Prostate gland (tissue), 2 donors: ENCODE data around the gene KCNE3. TPM values are rescaled to one million over a fixed set of nuclear protein-coding genes. Genes with fewer than 3 reads are reported as not detected.
"Not testable (repeated sequence)": the region's sequence is repeated elsewhere in the genome, so short reads cannot be mapped to it uniquely, and the experiment has no call there.

Source experiments
- DNase-seq: peaks from one replicate; pipeline ENCODE4 v3.0.0-alpha.2; 2019; ENCODE audit warnings: low spot score
- H3K27ac ChIP-seq, 2 donors: fragments of 200-600 bp; sonication (generic); 2 replicates each; pipeline ENCODE4 v1.5.1; 2017 to 2019
- H3K27me3 ChIP-seq: fragments of 200-600 bp; sonication (generic); replicated peaks from 2 replicates; pipeline ENCODE4 v1.5.1; 2019; ENCODE audit not compliant: insufficient read depth
- H3K36me3 ChIP-seq, 2 donors: fragments of 200-600 bp; sonication (generic); 1 replicate in 1 of 2; 2 replicates in 1 of 2; pipeline versions ENCODE4 v1.5.1 to v1.8.1; 2017 to 2019
- H3K4me1 ChIP-seq: fragments of 200-600 bp; sonication (generic); replicated peaks from 2 replicates; pipeline ENCODE4 v1.5.1; 2019
- H3K4me3 ChIP-seq, 2 donors: fragments of 200-600 bp; sonication (generic); 2 replicates each; pipeline ENCODE4 v1.5.1; 2017 to 2019
- H3K9me3 ChIP-seq: fragments of 200-600 bp; sonication (generic); 2 replicates; pipeline ENCODE4 v1.5.1; 2017
- CTCF ChIP-seq, 4 experiments: fragments of 200-600 bp in 2 of 4; fragments of 450-650 bp in 2 of 4; sonication (generic) in 2 of 4; IDR thresholded peaks; 1 replicate in 3 of 4; 2 replicates in 1 of 4; pipeline ENCODE4 v1.5.1; 2016 to 2019; ENCODE audit warnings: antibody characterized with exemption in 4 of 4, mild to moderate bottlenecking in 2 of 4, moderate library complexity in 2 of 4
- POLR2A ChIP-seq: fragments of 450-650 bp; IDR thresholded peaks from one replicate; pipeline ENCODE4 v1.6.1; 2016; ENCODE audit warnings: antibody characterized with exemption, mild to moderate bottlenecking
- POLR2AphosphoS5 ChIP-seq: sonication (generic); formaldehyde crosslinking; IDR thresholded peaks from one replicate; pipeline ENCODE4 v1.6.1; 2017; ENCODE audit warnings: antibody characterized with exemption
- WGBS: methylation state at CpG from one replicate; pipeline ENCODE4 v1.1.5; 2018; 5-methylcytosine and 5-hydroxymethylcytosine counted together
- intact Hi-C: fragments of 100-400 bp; cut with DNase I; formaldehyde crosslinking; loops from one replicate; pipeline ENCODE4 v1.14.2; 2022
- total RNA-seq, 2 donors: library from RNA; depleted of rRNA; stranded (reverse); fragments of >200 nt; gene quantifications; one replicate each; pipeline ENCODE4 v1.1.0, GENCODE V29; 2016

Gene KCNE3
- total RNA-seq, 2 donors from 2014 or later, result 8.2 to 10.7 TPM

DNA sequence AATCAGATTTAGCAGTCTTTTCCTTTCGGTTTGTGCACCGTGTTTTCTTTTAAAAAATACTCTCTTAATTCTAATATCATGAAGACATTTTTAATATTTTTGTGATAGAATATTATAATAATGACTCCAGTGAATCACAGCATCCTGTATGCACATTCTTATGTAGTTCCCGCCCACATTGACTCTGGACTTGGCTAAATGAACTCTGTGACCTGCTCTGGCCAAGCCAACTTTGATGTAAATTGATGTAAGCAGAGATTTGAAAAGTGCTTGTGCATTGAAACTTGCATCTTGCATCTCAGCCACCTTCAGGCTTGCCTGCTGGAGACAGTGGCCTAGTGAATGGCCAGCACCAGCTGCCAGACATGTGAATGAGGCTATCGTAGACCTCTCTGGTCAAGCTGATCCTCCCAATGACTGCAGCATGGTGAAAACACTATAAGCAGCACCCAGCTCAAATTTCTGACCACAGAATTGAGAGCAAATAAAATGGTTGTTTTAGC lies 39.9 kb downstream of the KCNE3 start:
- TF ChIP-seq POLR2A, result no peak
- TF ChIP-seq POLR2AphosphoS5, result no peak
- no peak for TF ChIP-seq CTCF (IDR thresholded peaks at IDR 0.05)
- H3K4me3 ChIP-seq, result no peak overlapping the region
- no peaks in the 10 kb centered on the region for H3K36me3 ChIP-seq
- H3K4me1 ChIP-seq, result no peaks in the 10 kb centered on the region
- no peak for DNase-seq
- H3K27ac ChIP-seq, result no peak overlapping the region
- 96% methylated on average over 4 of the region's 4 CpGs for WGBS
- H3K27me3 ChIP-seq, result no peaks in the 10 kb centered on the region
- H3K9me3 ChIP-seq, result no peaks in the 10 kb centered on the region
- intact Hi-C loops, result no loop called here

DNA sequence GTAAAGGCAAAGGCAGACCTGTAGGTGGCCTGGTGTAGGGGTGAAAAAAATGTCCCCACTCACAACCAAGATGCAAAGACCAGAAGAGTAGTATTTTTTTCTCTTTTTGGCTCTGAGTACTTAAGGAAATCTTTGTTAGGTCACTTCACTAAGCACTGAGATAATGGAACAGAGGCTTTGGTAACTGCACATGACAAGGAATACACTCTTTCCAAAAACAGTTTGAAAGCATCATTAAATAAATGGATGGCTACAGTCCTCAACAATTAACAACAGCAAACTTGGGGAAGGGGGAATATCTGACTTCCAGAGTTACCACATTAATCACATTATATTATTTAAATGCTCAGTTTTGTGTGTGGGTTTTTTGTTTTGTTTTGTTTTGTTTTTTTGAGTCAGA lies 42.2 kb downstream of the KCNE3 start:
- intact Hi-C loops, result no loop called here
- no peak overlapping the region for H3K27ac ChIP-seq
- H3K36me3 ChIP-seq, result no peaks in the 10 kb centered on the region
- no peaks in the 10 kb centered on the region for H3K27me3 ChIP-seq
- no peak for DNase-seq
- H3K4me1 ChIP-seq, result no peaks in the 10 kb centered on the region
- H3K4me3 ChIP-seq, result no peak overlapping the region
- TF ChIP-seq POLR2A (no peak), CTCF (IDR thresholded peaks at IDR 0.05) (no peak)
- H3K9me3 ChIP-seq, result no peaks in the 10 kb centered on the region

- 10% methylated on average over 1 of the region's 1 CpG for WGBS
Measured at GRCh38 chr11:74418509-74418895, 48.8 kb downstream of the KCNE3 start.

GRCh38 chr11:74417860-74418508 lies 49.4 kb downstream of the KCNE3 start:
- Histone ChIP-seq H3K9me3 (no peaks in the 10 kb centered on the region), H3K27me3 (no peaks in the 10 kb centered on the region), H3K4me3 (no peak overlapping the region), H3K36me3 (no peaks in the 10 kb centered on the region), H3K4me1 (no peaks in the 10 kb centered on the region), H3K27ac (peak overlapping the region; percentile 58 to 73)
- intact Hi-C loops, result no loop called here
- no peak for DNase-seq
- WGBS, result 67% methylated on average over 4 of the region's 4 CpGs
- TF ChIP-seq POLR2A, result no peak
- TF ChIP-seq CTCF (IDR thresholded peaks at IDR 0.05), result no peak
- TF ChIP-seq POLR2AphosphoS5, result no peak

More at GRCh38 chr11:74418509-74418895, 48.8 kb downstream of the KCNE3 start:
- no peak overlapping the region for H3K4me3 ChIP-seq
- H3K4me1 ChIP-seq, result no peaks in the 10 kb centered on the region
- TF ChIP-seq POLR2AphosphoS5, result peak; percentile 33
- TF ChIP-seq POLR2A, result no peak
- TF ChIP-seq CTCF (IDR thresholded peaks at IDR 0.05), result no peak
- H3K9me3 ChIP-seq, result no peaks in the 10 kb centered on the region
- H3K36me3 ChIP-seq, result no peaks in the 10 kb centered on the region
- no peak for DNase-seq
- H3K27me3 ChIP-seq, result no peaks in the 10 kb centered on the region
- intact Hi-C loops, result no loop called here
- peak overlapping the region; percentile 58 to 73 for H3K27ac ChIP-seq

DNA sequence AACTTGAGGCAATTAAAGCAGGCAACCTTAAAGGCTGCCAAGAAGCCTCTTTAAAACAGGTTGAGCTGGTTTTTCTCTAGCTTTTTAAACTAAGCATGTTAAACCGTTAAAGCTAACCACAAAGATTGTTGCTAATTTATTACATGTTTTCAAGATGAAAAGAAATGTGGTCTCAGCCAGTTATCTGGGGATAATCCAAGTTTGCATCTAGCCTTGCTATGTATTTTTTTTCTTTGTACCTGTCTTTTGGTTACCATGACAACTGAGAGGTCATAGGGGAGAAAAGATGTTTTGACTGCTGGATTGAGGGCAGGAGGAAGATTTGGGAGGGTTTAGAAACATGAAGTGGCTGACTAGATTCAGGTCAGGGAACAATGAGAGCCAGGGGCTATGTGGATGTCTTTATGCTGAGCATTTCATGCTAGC lies 50.0 kb downstream of the KCNE3 start:
- H3K9me3 ChIP-seq, result no peaks in the 10 kb centered on the region
- H3K27me3 ChIP-seq, result no peaks in the 10 kb centered on the region
- intact Hi-C loops, result no loop called here
- TF ChIP-seq POLR2A (no peak), POLR2AphosphoS5 (peak; percentile 68)
- H3K4me3 ChIP-seq, result no peak overlapping the region
- peak; percentile 68 for DNase-seq
- H3K4me1 ChIP-seq, result no peaks in the 10 kb centered on the region
- no peaks in the 10 kb centered on the region for H3K36me3 ChIP-seq
- 5% methylated on average over 1 of the region's 1 CpG for WGBS
- peak overlapping the region; percentile 58 to 73 for H3K27ac ChIP-seq

DNA sequence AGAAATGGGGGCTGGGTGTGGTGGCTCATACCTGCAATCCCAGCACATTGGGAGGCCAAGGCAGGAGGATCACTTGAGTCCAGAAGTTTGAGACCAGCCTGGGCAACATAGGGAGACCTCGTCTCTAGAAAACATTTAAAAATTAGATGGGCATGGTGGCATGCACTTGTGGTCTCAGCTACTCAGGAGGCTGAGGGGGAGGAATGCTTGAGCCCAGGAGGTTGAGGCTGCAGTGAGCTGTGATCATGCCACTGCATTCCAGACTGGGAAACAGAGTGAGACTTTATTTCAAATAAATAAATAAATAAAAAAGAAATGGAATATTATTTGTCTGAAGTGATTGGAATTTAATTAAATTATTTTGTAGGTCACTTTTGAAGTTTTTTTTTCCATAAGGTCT lies 50.4 kb downstream of the KCNE3 start:
- 39% methylated on average over 1 of the region's 1 CpG for WGBS
- H3K27ac ChIP-seq, result peak overlapping the region in 1 of 2 donors; percentile 1
- H3K27me3 ChIP-seq, H3K9me3 ChIP-seq, H3K36me3 ChIP-seq, DNase-seq, H3K4me1 ChIP-seq, intact Hi-C loops, H3K4me3 ChIP-seq: not testable (repeated sequence)
